ENCODE results near the gene MT1B. TPM values are rescaled to one million over a fixed set of nuclear protein-coding genes. Genes with fewer than 3 reads are reported as not detected.

MT1B gene
- total and polyA plus RNA-seq, 7 experiments from 2014 or later: not detected

DNA sequence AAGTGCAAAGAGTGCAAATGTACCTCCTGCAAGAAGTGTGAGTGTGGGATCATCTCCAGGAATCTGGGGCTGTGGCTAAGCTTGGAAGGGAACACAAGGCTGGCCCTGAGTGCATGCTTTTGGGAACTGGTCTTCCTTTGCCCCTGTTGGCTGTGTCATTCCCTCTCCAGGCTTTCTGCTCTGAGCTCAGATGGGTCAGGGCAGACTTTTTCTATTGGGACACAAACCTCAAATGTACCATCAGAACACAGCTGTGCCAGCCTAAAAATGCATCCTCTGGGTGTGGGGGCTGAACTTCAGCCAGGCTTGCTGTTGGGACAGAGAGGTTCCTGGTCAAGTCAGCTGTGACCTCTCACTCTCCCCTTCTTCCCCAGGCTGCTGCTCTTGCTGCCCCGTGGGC, 914 bp downstream of the MT1B start:
- Histone ChIP-seq H3K27me3 (ENCODE audit: control insufficient read depth in 2 of 2, insufficient read depth in 2 of 2, low read length in 2 of 2) (peaks cover 0 to 8% of the 10 kb centered on the region in 2 donors), H3K9me3 (ENCODE audit: control insufficient read depth in 2 of 3, low read length in 3 of 3) (no peaks in the 10 kb centered on the region), H3K4me1 (ENCODE audit: control insufficient read depth in 2 of 2, insufficient read depth in 2 of 2, low read length in 2 of 2) (no peaks in the 10 kb centered on the region), H3K27ac (ENCODE audit: low read depth, low read length) (no peak overlapping the region), H3K4me3 (ENCODE audit: low read length) (no peak overlapping the region), H3K36me3 (ENCODE audit: control insufficient read depth in 2 of 3, insufficient read depth in 3 of 3, low read length in 3 of 3) (no peaks in the 10 kb centered on the region)
- H3K36me3 Mint-ChIP-seq: no peaks in the 10 kb centered on the region
- peaks cover 0 to 5% (median 4%) of the 10 kb centered on the region in 7 donors for H3K4me1 Mint-ChIP-seq
- peak overlapping the region in 1 of 9 donors; percentile 25 for H3K27ac Mint-ChIP-seq
- H3K9me3 Mint-ChIP-seq: no peaks in the 10 kb centered on the region
- POLR2A ChIA-PET: no interaction called here
- CTCF ChIA-PET: no interaction called here
- H3K27me3 Mint-ChIP-seq: peaks cover 8 to 43% (median 12%) of the 10 kb centered on the region in 5 donors
- H3K4me3 Mint-ChIP-seq: no peak overlapping the region
- intact Hi-C loops (cut with micrococcal nuclease): no loop called here
- ATAC-seq: no peak
- no peak for DNase-seq

DNA sequence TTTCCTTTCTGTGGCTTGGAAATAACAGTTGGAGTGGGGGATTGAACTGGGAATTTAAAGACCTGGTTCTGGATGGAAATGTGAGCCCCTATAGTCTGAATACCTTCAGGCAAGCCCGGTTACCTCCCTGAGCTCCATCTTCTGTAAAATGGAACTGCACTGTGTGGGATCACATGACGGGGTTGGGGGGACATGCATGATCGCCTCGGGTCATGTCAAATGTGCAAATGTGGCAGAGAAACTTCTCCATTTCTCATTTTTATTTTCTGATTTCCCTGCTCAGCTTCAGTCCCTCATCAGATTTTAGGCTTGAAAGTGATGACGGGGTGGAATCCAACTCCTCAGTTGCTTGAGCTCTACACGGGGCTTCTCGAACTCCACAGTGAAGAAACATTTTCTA, 1.5 kb downstream of the MT1B start:
- ChIA-PET CTCF (no interaction called here), POLR2A (no interaction called here)
- Mint-ChIP-seq H3K9me3 (no peaks in the 10 kb centered on the region), H3K27ac (no peak overlapping the region), H3K4me3 (no peak overlapping the region), H3K4me1 (peaks cover 4 to 9% (median 8%) of the 10 kb centered on the region in 7 donors), H3K27me3 (peaks cover 8 to 38% (median 12%) of the 10 kb centered on the region in 5 donors), H3K36me3 (no peaks in the 10 kb centered on the region)
- Histone ChIP-seq H3K4me3 (ENCODE audit: low read length) (no peak overlapping the region), H3K36me3 (ENCODE audit: control insufficient read depth in 2 of 3, insufficient read depth in 3 of 3, low read length in 3 of 3) (no peaks in the 10 kb centered on the region), H3K27ac (ENCODE audit: low read depth, low read length) (no peak overlapping the region), H3K4me1 (ENCODE audit: control insufficient read depth in 2 of 2, insufficient read depth in 2 of 2, low read length in 2 of 2) (peaks cover 2 to 3% of the 10 kb centered on the region in 2 donors), H3K9me3 (ENCODE audit: control insufficient read depth in 2 of 3, low read length in 3 of 3) (no peaks in the 10 kb centered on the region), H3K27me3 (ENCODE audit: control insufficient read depth in 2 of 2, insufficient read depth in 2 of 2, low read length in 2 of 2) (peaks cover 0 to 8% of the 10 kb centered on the region in 2 donors)
- intact Hi-C loops (cut with micrococcal nuclease): no loop called here
- no peak for ATAC-seq
- no peak for DNase-seq

DNA sequence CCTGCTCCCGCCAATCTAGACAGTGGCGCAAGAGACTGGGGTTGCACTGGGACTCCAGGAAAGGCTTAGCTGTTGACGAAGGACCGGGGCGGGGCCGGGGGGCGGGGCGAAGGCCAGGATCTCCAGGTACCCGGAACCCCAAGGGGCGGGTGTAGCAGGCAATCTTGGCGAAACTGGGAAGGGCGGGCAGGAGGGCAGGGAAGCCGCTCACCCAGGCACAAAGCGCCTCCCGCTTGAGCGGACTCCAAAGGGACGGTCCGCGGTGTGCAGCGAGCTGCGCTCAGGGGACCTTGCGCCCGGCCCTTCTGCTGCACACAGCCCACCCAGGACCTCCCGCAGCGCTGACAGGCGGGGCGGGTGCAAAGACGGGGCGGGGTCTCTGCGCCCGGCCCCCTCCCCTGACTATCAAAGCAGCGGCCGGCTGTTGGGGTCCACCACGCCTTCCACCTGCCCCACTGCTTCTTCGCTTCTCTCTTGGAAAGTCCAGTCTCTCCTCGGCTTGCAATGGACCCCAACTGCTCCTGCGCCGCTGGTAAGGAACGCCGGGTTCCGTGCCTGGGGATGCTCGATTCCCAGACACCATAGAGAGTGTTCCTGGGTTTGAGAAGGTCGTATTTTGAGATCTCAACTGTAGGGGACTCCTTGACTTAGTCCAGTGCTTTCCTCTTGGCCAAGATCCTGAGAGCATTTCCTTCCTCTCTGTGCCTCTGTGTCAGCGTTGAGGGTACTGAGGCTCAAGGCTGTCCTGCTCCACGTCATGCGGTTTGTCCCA, 6.1 kb downstream of the MT1B start, which contains the start of gene MT1F:
Gene MT1F (plus strand): TSS at position 405 of the 772 bp plus-strand sequence. CDS start 100 bp downstream, at position 505.
- POLR2A ChIA-PET: interaction anchor here (0.8 to 3.5 kb wide), 6 partner anchors 11 to 49 kb away, joined by 3 to 19 read pairs (median 4); partner anchors contain the start of genes MT1H, MT1X and MT2A
- DNase-seq (peak in 8 of 9 donors; percentile 35 to 66 (median 56)), ATAC-seq (peak; percentile 80)
- H3K4me3 Mint-ChIP-seq: peak within 1 kb of the TSS; percentile 79 to 99 (median 94)
- CTCF ChIA-PET: interaction anchor here (0.9 kb wide), 1 partner anchor 45 kb away, joined by 3 read pairs; no protein-coding TSS in a partner anchor
- H3K27ac Mint-ChIP-seq: peak within 1 kb of the TSS; percentile 67 to 97 (median 94)
- peaks cover 0 to 6% (median 0%) of the 10 kb centered on the region in 5 donors for H3K36me3 Mint-ChIP-seq
- Histone ChIP-seq H3K9me3 (ENCODE audit: control insufficient read depth in 2 of 3, low read length in 3 of 3) (no peaks in the 10 kb centered on the region), H3K4me1 (ENCODE audit: control insufficient read depth in 2 of 2, insufficient read depth in 2 of 2, low read length in 2 of 2) (peaks cover 7 to 12% of the 10 kb centered on the region in 2 donors), H3K4me3 (ENCODE audit: low read length) (peak within 1 kb of the TSS; percentile 91), H3K36me3 (ENCODE audit: control insufficient read depth in 2 of 3, insufficient read depth in 3 of 3, low read length in 3 of 3) (no peaks in the 10 kb centered on the region), H3K27ac (ENCODE audit: low read depth, low read length) (peak within 1 kb of the TSS; percentile 64), H3K27me3 (ENCODE audit: control insufficient read depth in 2 of 2, insufficient read depth in 2 of 2, low read length in 2 of 2) (no peaks in the 10 kb centered on the region)
- intact Hi-C loops (cut with micrococcal nuclease): loop anchor here (1.0 to 2.0 kb wide), 5 partner anchors 14 to 48 kb away; partner anchors contain the start of gene MT1X (in 2 of the 2)
- H3K9me3 Mint-ChIP-seq: no peaks in the 10 kb centered on the region
- peaks cover 0 to 21% (median 0%) of the 10 kb centered on the region in 5 donors for H3K27me3 Mint-ChIP-seq
- H3K4me1 Mint-ChIP-seq: peaks cover 14 to 46% (median 27%) of the 10 kb centered on the region in 7 donors

DNA sequence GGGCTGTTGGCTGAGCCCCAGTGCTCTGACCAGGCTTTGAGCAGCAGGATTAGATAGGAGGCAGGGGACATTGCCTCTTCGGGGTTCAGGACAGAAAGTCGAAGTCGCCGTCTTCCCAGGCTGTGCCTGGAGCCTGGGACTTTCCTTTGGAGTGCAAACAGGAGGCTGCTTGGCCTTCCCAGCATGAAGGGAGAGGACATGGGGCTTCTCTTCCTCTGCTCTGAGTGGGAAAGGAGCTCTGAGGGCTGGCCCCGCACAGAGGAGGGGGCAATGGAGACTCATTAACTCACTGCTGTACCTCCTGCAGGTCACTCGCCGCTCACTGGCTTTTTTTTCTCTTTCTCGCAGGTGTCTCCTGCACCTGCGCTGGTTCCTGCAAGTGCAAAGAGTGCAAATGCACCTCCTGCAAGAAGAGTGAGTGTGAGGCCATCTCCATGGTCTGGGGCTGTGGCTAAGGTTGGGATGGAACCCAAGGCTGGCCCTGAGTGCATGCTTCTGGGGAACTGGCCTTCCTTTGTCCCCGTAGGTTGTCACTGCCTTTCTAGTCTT, 6.7 kb downstream of the MT1B start:
- POLR2A ChIA-PET: interaction anchor here (1.1 to 3.5 kb wide), 3 partner anchors 18 to 50 kb away, joined by 3 to 19 read pairs (median 5); partner anchors contain the start of genes MT1X and MT2A
- peaks cover 7 to 12% of the 10 kb centered on the region in 2 donors for H3K4me1 ChIP-seq (ENCODE audit: control insufficient read depth in 2 of 2, insufficient read depth in 2 of 2, low read length in 2 of 2)
- peaks cover 0 to 6% (median 0%) of the 10 kb centered on the region in 5 donors for H3K36me3 Mint-ChIP-seq
- intact Hi-C loops (cut with micrococcal nuclease): no loop called here
- H3K27ac ChIP-seq (ENCODE audit: low read depth, low read length): peak overlapping the region; percentile 64
- peak overlapping the region; percentile 79 to 99 (median 94) for H3K4me3 Mint-ChIP-seq
- H3K4me1 Mint-ChIP-seq: peaks cover 18 to 50% (median 30%) of the 10 kb centered on the region in 7 donors
- peaks cover 0 to 18% (median 2%) of the 10 kb centered on the region in 5 donors for H3K27me3 Mint-ChIP-seq
- H3K4me3 ChIP-seq (ENCODE audit: low read length): peak overlapping the region; percentile 91
- peak overlapping the region; percentile 67 to 97 (median 93) for H3K27ac Mint-ChIP-seq
- H3K36me3 ChIP-seq (ENCODE audit: control insufficient read depth in 2 of 3, insufficient read depth in 3 of 3, low read length in 3 of 3): no peaks in the 10 kb centered on the region
- ATAC-seq (no peak), DNase-seq (no peak)
- no peaks in the 10 kb centered on the region for H3K9me3 ChIP-seq (ENCODE audit: control insufficient read depth in 2 of 3, low read length in 3 of 3)
- H3K9me3 Mint-ChIP-seq: no peaks in the 10 kb centered on the region
- H3K27me3 ChIP-seq (ENCODE audit: control insufficient read depth in 2 of 2, insufficient read depth in 2 of 2, low read length in 2 of 2): no peaks in the 10 kb centered on the region
- CTCF ChIA-PET: no interaction called here

DNA sequence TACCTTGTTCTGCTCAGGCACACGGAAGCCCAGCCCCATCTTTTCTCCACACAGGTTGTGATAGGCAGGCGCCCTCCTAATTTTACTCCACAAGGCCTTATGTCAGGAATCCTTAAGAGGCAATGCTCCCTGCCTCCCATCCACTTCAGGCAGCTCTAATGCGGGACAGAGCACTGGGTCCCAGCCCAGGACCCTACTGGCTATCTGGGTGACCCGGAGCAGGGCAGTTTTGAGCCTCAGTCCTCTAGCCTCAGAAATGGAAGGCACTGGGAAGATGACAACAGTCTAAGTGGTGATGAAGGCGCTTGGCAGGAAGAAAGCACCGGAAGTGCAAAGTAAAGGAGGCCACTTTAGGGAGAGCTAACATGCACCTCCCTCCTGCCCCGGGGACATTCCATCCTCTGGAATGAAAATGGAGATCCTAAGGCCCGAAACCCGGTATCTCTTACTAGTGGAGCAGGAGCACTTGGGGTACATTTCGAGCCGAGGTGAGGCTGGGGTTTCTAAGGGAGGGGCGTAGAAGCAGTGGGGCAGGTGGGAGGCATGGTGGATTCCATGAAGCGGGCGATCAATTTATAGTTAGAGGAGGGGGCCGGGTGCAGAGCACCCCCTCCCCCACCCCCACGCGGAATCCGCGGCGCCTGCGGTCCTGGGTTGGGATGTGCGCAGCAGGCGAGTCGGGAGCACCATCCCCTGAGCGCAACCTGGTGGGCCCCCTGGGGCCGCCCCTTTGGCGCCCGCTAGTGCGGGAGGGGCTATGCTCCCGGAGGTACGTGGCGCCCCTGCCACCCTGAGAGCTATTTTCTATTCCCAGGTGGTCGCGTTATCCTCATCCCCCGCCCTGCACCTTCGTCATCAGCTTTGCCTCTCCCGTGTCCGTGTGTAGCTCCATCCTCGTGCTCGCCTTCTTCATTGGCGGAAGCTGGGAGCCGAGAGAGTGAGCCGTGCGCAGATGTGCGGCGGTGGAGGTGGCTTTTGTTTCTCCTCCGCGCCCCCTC, 11.0 kb downstream of the MT1B start:
- H3K36me3 ChIP-seq (ENCODE audit: control insufficient read depth in 2 of 3, insufficient read depth in 3 of 3, low read length in 3 of 3): no peaks in the 10 kb centered on the region
- Mint-ChIP-seq H3K4me1 (peaks cover 18 to 54% (median 36%) of the 10 kb centered on the region in 7 donors), H3K9me3 (no peaks in the 10 kb centered on the region), H3K27ac (peak overlapping the region; percentile 79 to 94 (median 89)), H3K27me3 (peaks cover 7 to 52% (median 17%) of the 10 kb centered on the region in 5 donors), H3K4me3 (peak overlapping the region; percentile 85 to 95 (median 88)), H3K36me3 (peaks cover 0 to 18% (median 5%) of the 10 kb centered on the region in 5 donors)
- no peaks in the 10 kb centered on the region for H3K9me3 ChIP-seq (ENCODE audit: control insufficient read depth in 2 of 3, low read length in 3 of 3)
- ATAC-seq (peak; percentile 58), DNase-seq (peak in 2 of 9 donors; percentile 29 to 30)
- H3K4me3 ChIP-seq (ENCODE audit: low read length): peak overlapping the region; percentile 66
- ChIA-PET CTCF (interaction anchor here (1.0 to 2.2 kb wide), 4 partner anchors 19 to 86 kb away, joined by 3 to 11 read pairs (median 8); no protein-coding TSS in a partner anchor), POLR2A (interaction anchor here (1.1 to 4.0 kb wide), 7 partner anchors 10 to 143 kb away, joined by 3 to 23 read pairs (median 5); partner anchors contain the start of genes MT1X and MT2A)
- peaks cover 7 to 12% of the 10 kb centered on the region in 2 donors for H3K4me1 ChIP-seq (ENCODE audit: control insufficient read depth in 2 of 2, insufficient read depth in 2 of 2, low read length in 2 of 2)
- peak overlapping the region; percentile 50 for H3K27ac ChIP-seq (ENCODE audit: low read depth, low read length)
- peaks cover 0 to 4% of the 10 kb centered on the region in 2 donors for H3K27me3 ChIP-seq (ENCODE audit: control insufficient read depth in 2 of 2, insufficient read depth in 2 of 2, low read length in 2 of 2)
- intact Hi-C loops (cut with micrococcal nuclease): loop anchor here (1.0 to 5.0 kb wide), 6 partner anchors 12 to 140 kb away; partner anchors contain the start of genes MT2A (in 2 of the 2), BBS2 (in 1 of the 2) and MT1X (in 1 of the 2)
